ENCODE results near the gene SDR39U1.

Gene SDR39U1

GRCh38 chr14:24435998-24436354, 6.6 kb downstream of the SDR39U1 start:
- no peaks in the 10 kb centered on the region for H3K27me3 ChIP-seq (replicated peaks; ENCODE audit: control insufficient read depth, insufficient read depth, low read length)
- no peak for TF ChIP-seq CTCF (IDR thresholded peaks at IDR 0.05; ENCODE audit: insufficient read depth, low read length, poor library complexity, severe bottlenecking)
- no peak overlapping the region for H3K4me3 ChIP-seq (replicated peaks; ENCODE audit: low read depth, low read length)
- H3K36me3 ChIP-seq (ENCODE audit: control insufficient read depth, insufficient read depth, low read length): peaks cover 45% of the 10 kb centered on the region
- DNase-seq (ENCODE audit: extremely low read depth, insufficient read length): no peak

GRCh38 chr14:24435192-24435810, 7.3 kb downstream of the SDR39U1 start:
- no peak for TF ChIP-seq CTCF (IDR thresholded peaks at IDR 0.05; ENCODE audit: insufficient read depth, low read length, poor library complexity, severe bottlenecking)
- H3K4me3 ChIP-seq (replicated peaks; ENCODE audit: low read depth, low read length): no peak overlapping the region
- H3K27me3 ChIP-seq (replicated peaks; ENCODE audit: control insufficient read depth, insufficient read depth, low read length): no peaks in the 10 kb centered on the region
- H3K36me3 ChIP-seq (ENCODE audit: control insufficient read depth, insufficient read depth, low read length): peaks cover 40% of the 10 kb centered on the region
- DNase-seq (ENCODE audit: extremely low read depth, insufficient read length): no peak

GRCh38 chr14:24434676-24435075, 7.9 kb downstream of the SDR39U1 start:
- Histone ChIP-seq H3K4me3 (replicated peaks; ENCODE audit: low read depth, low read length) (no peak overlapping the region), H3K36me3 (ENCODE audit: control insufficient read depth, insufficient read depth, low read length) (peaks cover 37% of the 10 kb centered on the region), H3K27me3 (replicated peaks; ENCODE audit: control insufficient read depth, insufficient read depth, low read length) (no peaks in the 10 kb centered on the region)
- no peak for DNase-seq (ENCODE audit: extremely low read depth, insufficient read length)
- TF ChIP-seq CTCF (IDR thresholded peaks at IDR 0.05; ENCODE audit: insufficient read depth, low read length, poor library complexity, severe bottlenecking): no peak

- no peak for DNase-seq (ENCODE audit: extremely low read depth, insufficient read length)
Measured at GRCh38 chr14:24434036-24434435, 8.5 kb downstream of the SDR39U1 start.

GRCh38 chr14:24432259-24433131, 10.1 kb downstream of the SDR39U1 start:
- Histone ChIP-seq H3K36me3 (ENCODE audit: control insufficient read depth, insufficient read depth, low read length) (peaks cover 23% of the 10 kb centered on the region), H3K4me3 (replicated peaks; ENCODE audit: low read depth, low read length) (no peak overlapping the region; the same call in 1 of the 2 replicates), H3K27me3 (replicated peaks; ENCODE audit: control insufficient read depth, insufficient read depth, low read length) (no peaks in the 10 kb centered on the region)
- DNase-seq (ENCODE audit: extremely low read depth, insufficient read length): no peak
- TF ChIP-seq CTCF (IDR thresholded peaks at IDR 0.05; ENCODE audit: insufficient read depth, low read length, poor library complexity, severe bottlenecking): no peak

More at GRCh38 chr14:24434036-24434435, 8.5 kb downstream of the SDR39U1 start:
- TF ChIP-seq CTCF (IDR thresholded peaks at IDR 0.05; ENCODE audit: insufficient read depth, low read length, poor library complexity, severe bottlenecking): no peak
- no peak overlapping the region for H3K4me3 ChIP-seq (replicated peaks; ENCODE audit: low read depth, low read length)
- H3K36me3 ChIP-seq (ENCODE audit: control insufficient read depth, insufficient read depth, low read length): peaks cover 31% of the 10 kb centered on the region
- H3K27me3 ChIP-seq (replicated peaks; ENCODE audit: control insufficient read depth, insufficient read depth, low read length): no peaks in the 10 kb centered on the region

All from GM06990 (cell line).